CD1c-positive myeloid dendritic cell (primary cell): ENCODE data around the gene SLC35B1.
"Not testable (repeated sequence)": the region's sequence is repeated elsewhere in the genome, so short reads cannot be mapped to it uniquely, and the experiment has no call there.

Experiments
- DNase-seq: peaks from one replicate; pipeline ENCODE4 v3.0.0-alpha.2; 2016; ENCODE audit errors: extremely low spot score

The SLC35B1 gene

GRCh38 chr17:49734515-49735490, 27.0 kb upstream of the SLC35B1 start:
- peak; percentile 34 for DNase-seq

- no peak for DNase-seq
These were observed 23.7 kb upstream of the SLC35B1 start for GRCh38 chr17:49731435-49731831.

DNA sequence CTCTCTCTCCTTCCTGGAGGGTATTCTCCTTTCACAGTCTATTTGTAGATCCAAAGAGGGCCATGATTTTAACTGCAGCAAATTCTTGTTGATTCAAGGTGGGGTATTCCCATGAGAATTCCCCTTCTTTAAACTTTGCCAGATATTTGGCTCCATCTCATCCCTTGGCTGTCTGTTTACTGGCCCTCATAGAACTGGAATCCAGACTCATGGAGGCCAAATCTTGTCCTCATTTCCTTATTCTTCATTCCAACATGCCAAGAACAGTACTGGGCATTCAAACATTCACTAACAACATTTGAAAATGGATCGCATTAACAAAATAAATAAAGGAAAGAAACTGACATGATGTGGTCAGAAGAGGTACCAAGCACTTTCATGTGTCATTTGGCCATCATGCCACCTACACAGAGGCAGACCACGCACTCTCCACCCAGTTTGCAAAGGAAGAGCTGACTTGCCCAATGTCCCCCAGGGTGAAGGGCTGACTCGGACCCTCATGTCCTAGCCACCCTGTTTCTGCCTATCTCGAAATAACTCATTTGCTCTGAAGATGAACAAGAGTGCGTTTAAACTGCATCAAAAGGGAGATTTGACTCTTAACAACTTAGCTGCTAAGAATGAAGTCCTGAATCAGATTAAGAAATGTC, 23.1 kb upstream of the SLC35B1 start:
- no peak for DNase-seq

DNA sequence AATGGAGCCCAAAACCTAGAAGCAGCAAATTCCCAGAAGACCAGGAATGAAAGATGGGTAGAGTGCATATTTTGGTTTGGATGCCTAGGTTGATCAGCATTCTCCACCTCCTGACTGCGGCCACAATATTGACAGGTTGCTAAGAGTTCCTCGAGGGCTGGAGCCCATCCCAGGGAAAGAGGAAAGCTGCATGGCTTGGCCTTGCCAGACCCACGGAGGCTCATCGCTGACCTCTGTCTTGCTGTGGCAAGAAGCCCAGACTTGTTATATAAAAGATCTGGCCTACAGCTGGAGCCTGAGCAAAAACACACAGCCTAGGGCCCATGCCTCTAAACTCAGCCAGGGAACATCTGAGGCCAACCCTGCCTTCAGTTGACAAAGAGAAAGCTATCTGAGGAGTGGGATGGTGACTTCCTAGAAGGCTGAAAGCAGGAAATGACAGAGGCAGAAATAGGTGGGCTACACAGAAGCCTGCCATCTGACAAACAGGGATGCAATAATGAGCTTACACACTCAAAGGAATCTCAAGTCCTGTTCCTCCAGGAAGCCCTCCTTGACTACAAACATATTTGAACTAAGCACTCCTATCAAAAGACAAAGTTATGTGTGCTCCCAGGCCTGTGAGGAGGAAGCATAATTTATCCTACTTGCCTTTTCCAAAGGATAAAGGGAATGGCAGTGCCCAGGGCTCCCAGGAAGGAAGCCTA, 22.5 kb upstream of the SLC35B1 start:
- no peak for DNase-seq

GRCh38 chr17:49729069-49729468, 21.3 kb upstream of the SLC35B1 start:
- no peak for DNase-seq

- DNase-seq = no peak
These were observed 20.7 kb upstream of the SLC35B1 start for GRCh38 chr17:49728425-49728824.

DNA sequence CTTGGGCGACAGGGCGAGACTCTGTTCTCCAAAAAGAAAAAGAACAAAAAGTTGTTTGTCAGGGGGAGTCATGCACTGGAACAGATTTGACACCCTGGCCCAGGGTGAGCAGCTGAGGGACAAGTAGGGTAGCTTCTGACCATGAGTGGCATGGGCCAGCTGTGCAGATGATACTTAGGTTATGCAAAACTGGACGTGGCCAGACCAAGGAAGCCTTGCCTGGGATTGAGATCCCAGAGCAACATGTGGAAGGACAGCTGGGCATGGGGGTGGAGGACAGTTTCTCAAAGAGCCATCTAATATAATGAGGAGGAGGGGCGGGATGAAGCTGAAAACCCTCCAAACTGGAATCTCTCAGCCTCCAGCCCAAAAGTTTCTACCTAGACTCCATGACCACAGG, 19.6 kb upstream of the SLC35B1 start:
- DNase-seq = no peak

- no peak for DNase-seq
These were observed 17.8 kb upstream of the SLC35B1 start for GRCh38 chr17:49725452-49726130.

DNA sequence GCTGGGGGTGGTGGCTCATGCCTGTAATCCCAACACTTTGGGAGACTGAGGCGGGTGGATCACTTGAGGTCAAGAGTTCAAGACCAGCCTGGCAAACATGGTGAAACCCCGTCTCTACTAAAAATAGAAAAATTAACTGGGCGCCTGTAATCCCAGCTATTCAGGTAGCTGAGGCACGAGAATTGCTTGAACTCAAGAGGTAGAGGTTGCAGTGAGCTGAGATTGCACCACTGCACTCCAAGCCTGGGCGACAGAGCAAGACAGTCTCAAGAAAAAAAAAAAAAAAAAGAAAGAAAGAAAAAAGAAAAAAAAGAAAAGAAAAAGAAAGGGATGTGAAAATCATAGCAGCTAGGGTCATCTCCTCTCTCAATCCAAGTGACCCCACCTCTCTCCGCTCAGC, 16.8 kb upstream of the SLC35B1 start:
- not testable (repeated sequence) for DNase-seq

GRCh38 chr17:49723423-49723822, 15.7 kb upstream of the SLC35B1 start:
- no peak for DNase-seq

DNA sequence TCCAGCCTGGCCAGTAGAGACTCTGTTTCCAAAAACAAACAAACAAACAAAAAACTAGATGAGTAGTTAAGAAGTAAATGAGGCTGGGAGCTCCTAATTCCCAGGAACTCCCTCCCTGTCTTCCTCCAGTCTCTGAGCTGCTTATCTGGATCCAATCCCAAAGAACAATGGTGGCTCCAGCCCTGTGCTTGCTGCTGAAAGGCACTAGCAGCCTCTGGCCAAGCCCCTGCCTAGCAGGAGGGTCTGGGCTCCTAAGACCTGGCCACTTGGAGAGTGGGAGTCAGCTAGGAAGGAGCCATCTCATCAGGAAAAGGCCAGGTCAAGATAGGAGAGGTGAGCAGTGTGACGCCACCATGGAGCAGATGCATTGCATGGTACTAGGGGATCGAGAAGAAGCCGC, 14.3 kb upstream of the SLC35B1 start:
- no peak for DNase-seq

GRCh38 chr17:49717371-49717861, 9.7 kb upstream of the SLC35B1 start:
- no peak for DNase-seq

DNA sequence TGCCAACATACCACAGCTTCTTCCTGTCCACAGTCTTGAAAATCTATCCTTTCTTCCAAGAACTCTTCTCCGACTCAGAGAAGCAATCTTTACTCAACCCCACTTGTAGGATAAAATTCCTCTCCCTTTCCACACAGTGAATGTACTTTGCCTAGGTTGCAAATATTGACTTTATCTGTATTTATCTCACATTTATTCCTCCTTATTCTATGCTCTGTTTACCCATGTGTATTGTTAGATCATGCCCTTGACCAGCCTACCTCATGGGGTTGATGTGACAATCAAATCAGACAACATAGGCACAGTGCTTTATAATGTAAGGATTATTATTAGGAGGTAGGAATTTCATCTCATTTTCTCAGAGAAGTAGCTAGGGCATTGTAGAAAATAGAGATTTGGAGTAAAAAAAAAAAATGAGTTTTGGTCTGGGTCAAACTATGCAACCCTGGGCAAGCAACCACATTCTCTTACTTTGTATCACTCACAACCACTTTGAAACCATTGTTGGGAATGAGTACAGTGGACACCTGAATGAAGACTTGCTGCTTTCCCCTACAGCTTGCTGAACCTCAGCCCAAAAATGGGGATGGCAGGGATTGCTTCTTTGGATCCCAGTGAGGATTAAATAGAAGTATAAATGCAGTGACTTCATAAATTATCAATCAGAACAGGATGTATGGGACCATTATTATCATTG, 9.1 kb upstream of the SLC35B1 start:
- no peak for DNase-seq

GRCh38 chr17:49715717-49716279, 8.0 kb upstream of the SLC35B1 start:
- peak; percentile 29 for DNase-seq

DNA sequence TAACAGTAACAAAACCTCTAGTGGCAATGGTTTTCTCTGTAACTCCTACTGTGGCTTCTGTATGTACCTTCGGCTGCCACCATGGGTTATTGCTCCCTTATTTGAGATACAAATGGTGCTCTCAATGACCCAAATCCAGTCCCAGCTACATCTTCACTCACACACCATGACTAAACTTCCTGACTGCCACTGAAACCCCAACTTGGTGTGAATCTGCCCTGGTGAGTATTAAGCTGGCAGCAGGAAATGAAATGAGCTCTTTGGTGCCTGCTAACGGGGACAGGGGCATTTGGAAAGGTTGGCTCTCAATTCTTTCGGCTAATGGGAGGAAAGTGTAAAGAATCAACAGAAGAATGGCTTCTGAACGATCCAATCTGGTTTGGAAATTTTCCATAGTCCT, 7.5 kb upstream of the SLC35B1 start:
- DNase-seq = no peak

GRCh38 chr17:49708515-49709183, 885 bp upstream of the SLC35B1 start:
- no peak for DNase-seq

DNA sequence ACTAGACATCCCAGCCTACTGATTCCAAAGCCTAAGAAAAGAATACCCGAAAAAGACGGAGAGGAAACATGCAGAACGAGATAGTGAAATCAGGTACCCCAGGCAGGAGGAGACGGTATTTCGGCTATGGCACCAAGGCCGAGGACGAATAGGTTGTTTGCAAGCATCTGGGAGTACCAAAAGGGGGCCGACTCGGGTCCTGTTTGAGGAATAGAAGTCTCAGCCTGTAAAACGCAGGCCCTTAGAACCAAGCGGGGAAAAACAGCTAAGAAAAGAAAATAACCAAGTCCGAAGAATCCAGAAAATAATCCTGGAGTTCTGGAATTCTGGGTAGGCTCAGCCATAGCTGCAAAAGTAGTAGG, 537 bp downstream of the SLC35B1 start:
- no peak for DNase-seq

GRCh38 chr17:49705254-49705653, 2.5 kb downstream of the SLC35B1 start:
- no peak for DNase-seq

DNA sequence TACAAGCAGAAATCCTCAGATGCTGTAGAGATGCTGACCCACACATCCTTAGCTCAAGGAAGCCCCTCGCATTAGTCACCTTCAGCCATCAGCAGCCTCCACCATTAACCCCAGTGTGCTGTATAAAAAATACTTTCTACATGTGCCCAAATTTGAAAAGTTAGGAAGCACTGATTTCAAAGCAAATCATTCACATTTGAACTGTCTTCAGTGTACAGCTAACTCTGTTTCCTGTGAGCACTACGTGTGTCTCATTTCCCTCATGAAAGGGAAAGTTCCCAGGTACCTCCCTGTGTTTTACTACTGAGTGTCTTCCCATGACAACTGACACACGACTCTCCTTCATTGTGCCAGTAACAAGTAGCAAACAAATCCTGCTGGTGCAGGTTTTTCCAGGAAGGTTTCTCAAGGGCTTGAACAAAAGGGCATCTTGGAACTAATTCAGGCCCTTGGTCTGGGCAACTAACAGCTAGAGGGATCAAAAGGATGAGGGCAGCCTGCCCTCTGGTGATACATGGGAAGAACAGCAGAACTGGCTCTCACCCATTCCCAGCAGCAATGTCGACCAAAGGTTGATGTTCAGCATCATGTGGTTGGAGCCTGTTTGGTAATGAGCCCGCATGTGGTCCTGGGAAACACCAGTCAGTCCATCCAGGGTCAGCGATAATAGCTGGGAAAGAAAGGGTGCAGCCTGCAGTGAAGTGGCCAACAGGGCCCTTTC, 4.0 kb downstream of the SLC35B1 start:
- peak; percentile 52 for DNase-seq

GRCh38 chr17:49700960-49701359, 6.8 kb downstream of the SLC35B1 start:
- DNase-seq = no peak
